Tibial artery (tissue), 4 donors: Measurements from ENCODE around the gene MTHFD1L.
A peak's percentile ranks its signal among the peaks of the same experiment; 100 is the strongest.

Experiments used
- DNase-seq, 2 donors: peaks; one replicate each; pipeline ENCODE4 v3.0.0-alpha.2; 2019
- H3K27ac ChIP-seq, 2 donors: fragments of 200-600 bp; sonication (generic) in 1 of 2; 1 replicate in 1 of 2; 2 replicates in 1 of 2; pipeline ENCODE4 v1.5.1; 2018 to 2019; ENCODE audit warnings: mild to moderate bottlenecking in 1 of 2
- H3K27me3 ChIP-seq, 2 donors: fragments of 200-600 bp; sonication (generic) in 1 of 2; one replicate each; pipeline versions ENCODE4 v1.5.1 to v1.6.0; 2016 to 2019
- H3K36me3 ChIP-seq, 3 donors: fragments of 200-600 bp; sonication (generic) in 2 of 3; one replicate each; pipeline ENCODE4 v1.5.1; 2016 to 2019; ENCODE audit warnings: mild to moderate bottlenecking in 2 of 3
- H3K4me1 ChIP-seq, 4 donors: fragments of 200-600 bp; sonication (generic) in 2 of 4; 1 replicate in 3 of 4; 2 replicates in 1 of 4; pipeline ENCODE4 v1.5.1; 2016 to 2019
- H3K4me3 ChIP-seq, 2 donors: fragments of 200-600 bp; sonication (generic) in 1 of 2; 1 replicate in 1 of 2; 2 replicates in 1 of 2; pipeline ENCODE4 v1.5.1; 2018 to 2019; ENCODE audit warnings: mild to moderate bottlenecking in 2 of 2
- H3K9me3 ChIP-seq, 3 donors: fragments of 200-600 bp; sonication (generic) in 1 of 3; one replicate each; pipeline ENCODE4 v1.5.1; 2016 to 2019
- intact Hi-C: fragments of 100-400 bp; cut with DNase I; formaldehyde crosslinking; loops from one replicate; pipeline ENCODE4 v1.15.0; 2023; ENCODE audit warnings: low total_unique reads
- TF ChIP-seq, protein P1 (sequence below), 2 experiments: fragments of 200-600 bp in 1 of 2; fragments of 450-650 bp in 1 of 2; IDR thresholded peaks; one replicate each; pipeline ENCODE4 v1.5.1; 2017 to 2019; ENCODE audit warnings: antibody characterized with exemption in 2 of 2, mild to moderate bottlenecking in 1 of 2, moderate library complexity in 1 of 2

Gene MTHFD1L

DNA sequence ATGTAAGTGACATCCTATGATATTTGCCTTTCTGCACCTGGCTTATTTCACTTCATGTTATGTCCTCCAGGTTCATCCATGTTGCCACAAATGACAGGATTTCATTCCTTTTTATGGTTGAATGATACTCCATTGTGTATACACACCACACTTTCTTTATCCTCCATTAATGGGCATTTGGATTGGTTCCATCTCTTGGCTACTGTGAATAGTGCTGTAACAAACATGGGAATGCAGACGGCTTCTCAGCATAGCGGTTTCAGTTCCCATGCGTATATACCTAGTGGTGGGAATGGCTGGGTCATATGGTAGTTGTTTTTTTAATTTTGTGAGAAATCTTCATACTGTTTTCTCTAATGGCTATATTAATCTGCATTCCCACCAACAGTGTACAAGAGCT, 14.8 kb downstream of the MTHFD1L start:
- peak overlapping the region; percentile 10 to 82 for H3K27ac ChIP-seq
- no peaks in the 10 kb centered on the region for H3K36me3 ChIP-seq
- TF ChIP-seq, protein P1, sequence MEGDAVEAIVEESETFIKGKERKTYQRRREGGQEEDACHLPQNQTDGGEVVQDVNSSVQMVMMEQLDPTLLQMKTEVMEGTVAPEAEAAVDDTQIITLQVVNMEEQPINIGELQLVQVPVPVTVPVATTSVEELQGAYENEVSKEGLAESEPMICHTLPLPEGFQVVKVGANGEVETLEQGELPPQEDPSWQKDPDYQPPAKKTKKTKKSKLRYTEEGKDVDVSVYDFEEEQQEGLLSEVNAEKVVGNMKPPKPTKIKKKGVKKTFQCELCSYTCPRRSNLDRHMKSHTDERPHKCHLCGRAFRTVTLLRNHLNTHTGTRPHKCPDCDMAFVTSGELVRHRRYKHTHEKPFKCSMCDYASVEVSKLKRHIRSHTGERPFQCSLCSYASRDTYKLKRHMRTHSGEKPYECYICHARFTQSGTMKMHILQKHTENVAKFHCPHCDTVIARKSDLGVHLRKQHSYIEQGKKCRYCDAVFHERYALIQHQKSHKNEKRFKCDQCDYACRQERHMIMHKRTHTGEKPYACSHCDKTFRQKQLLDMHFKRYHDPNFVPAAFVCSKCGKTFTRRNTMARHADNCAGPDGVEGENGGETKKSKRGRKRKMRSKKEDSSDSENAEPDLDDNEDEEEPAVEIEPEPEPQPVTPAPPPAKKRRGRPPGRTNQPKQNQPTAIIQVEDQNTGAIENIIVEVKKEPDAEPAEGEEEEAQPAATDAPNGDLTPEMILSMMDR (IDR thresholded peaks at IDR 0.05): no peak
- H3K4me3 ChIP-seq: no peak overlapping the region
- peaks cover 0 to 84% (median 36%) of the 10 kb centered on the region in 4 donors for H3K4me1 ChIP-seq
- intact Hi-C loops: no loop called here
- DNase-seq: no peak
- H3K9me3 ChIP-seq: no peaks in the 10 kb centered on the region
- no peaks in the 10 kb centered on the region for H3K27me3 ChIP-seq

DNA sequence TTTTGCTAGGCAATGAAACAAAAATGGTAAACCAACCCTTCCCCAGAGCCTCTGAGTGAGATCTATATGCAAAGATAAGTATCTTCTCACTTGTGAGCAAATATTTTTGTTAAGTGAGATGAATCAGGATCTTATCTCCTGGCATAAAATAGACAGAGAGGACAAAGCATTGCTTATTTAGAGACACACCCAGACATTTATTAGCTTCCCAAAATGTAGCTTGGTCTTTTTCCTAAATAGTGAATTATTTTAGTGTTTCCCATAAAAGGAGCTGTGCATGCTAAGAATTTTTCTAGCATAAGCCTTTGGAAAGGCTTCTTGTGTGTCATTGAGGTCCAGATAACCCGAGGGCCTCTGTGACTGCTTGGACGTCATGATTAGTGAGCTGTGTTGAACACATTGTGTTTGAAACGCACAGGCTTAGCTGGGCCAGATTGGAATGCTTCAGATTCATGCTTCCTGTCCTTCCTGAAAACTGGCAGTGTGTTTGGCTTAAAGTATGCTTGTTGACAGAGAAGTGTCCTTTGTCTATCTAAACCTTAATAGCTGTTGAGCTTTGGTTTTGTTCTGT, 16.5 kb downstream of the MTHFD1L start:
- H3K36me3 ChIP-seq: no peaks in the 10 kb centered on the region
- peak overlapping the region; percentile 77 to 82 for H3K27ac ChIP-seq
- intact Hi-C loops: no loop called here
- no peak overlapping the region for H3K4me3 ChIP-seq
- H3K4me1 ChIP-seq: peaks cover 0 to 75% (median 29%) of the 10 kb centered on the region in 4 donors
- DNase-seq: peak; percentile 57 to 82
- H3K27me3 ChIP-seq: no peaks in the 10 kb centered on the region
- H3K9me3 ChIP-seq: no peaks in the 10 kb centered on the region
- TF ChIP-seq, protein P1 (IDR thresholded peaks at IDR 0.05): no peak

DNA sequence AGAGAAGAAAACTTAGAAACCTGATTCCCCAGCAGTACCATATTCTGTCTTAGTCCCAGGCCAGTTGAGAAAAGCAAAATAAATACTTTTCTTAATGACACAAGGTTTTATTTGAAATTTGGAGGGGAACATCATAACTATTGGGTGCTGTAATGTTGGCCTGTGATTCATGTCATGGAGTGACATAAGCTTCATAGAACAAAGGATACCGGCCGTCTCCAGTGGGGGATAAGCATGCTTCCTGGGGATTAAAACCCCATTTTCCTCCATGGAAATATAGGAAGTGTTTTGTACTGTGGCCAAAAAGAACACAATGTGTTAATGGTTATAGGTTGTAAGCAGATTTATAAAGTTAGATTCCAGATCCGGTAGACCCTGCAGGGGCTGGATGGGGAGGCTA, 18.0 kb downstream of the MTHFD1L start:
- peaks cover 0 to 68% (median 26%) of the 10 kb centered on the region in 4 donors for H3K4me1 ChIP-seq
- intact Hi-C loops: no loop called here
- no peak overlapping the region for H3K4me3 ChIP-seq
- peak overlapping the region; percentile 77 to 82 for H3K27ac ChIP-seq
- H3K36me3 ChIP-seq: peaks cover 3 to 9% (median 5%) of the 10 kb centered on the region in 3 donors
- no peaks in the 10 kb centered on the region for H3K9me3 ChIP-seq
- DNase-seq: no peak
- TF ChIP-seq, protein P1 (IDR thresholded peaks at IDR 0.05): no peak
- no peaks in the 10 kb centered on the region for H3K27me3 ChIP-seq

DNA sequence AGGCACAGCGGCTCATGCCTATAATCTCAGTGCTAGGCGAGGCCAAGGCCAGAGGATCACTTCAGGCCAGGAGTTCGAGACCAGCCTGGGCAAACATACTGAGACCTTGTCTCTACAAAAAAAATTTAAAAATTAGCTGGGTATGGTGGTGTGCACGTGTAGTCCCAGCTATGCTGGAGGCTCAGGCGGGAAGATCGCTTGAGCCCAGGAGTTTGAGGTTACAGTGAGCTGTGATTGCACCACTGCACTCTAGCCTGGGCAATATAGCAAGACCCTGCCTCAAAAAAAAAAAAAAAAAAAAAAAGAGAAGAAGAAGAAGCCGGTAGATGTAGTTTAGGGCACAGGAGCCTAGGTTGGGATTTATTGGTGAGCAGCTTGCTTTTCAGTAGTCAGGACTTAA, 20.7 kb downstream of the MTHFD1L start:
- Histone ChIP-seq H3K27me3 (no peaks in the 10 kb centered on the region), H3K36me3 (peaks cover 12 to 23% (median 23%) of the 10 kb centered on the region in 3 donors), H3K27ac (peak overlapping the region; percentile 50 to 82), H3K9me3 (no peaks in the 10 kb centered on the region), H3K4me3 (no peak overlapping the region), H3K4me1 (peaks cover 0 to 57% (median 26%) of the 10 kb centered on the region in 4 donors)
- TF ChIP-seq, protein P1 (IDR thresholded peaks at IDR 0.05): no peak
- intact Hi-C loops: no loop called here
- DNase-seq: peak in 1 of 2 donors; percentile 35

DNA sequence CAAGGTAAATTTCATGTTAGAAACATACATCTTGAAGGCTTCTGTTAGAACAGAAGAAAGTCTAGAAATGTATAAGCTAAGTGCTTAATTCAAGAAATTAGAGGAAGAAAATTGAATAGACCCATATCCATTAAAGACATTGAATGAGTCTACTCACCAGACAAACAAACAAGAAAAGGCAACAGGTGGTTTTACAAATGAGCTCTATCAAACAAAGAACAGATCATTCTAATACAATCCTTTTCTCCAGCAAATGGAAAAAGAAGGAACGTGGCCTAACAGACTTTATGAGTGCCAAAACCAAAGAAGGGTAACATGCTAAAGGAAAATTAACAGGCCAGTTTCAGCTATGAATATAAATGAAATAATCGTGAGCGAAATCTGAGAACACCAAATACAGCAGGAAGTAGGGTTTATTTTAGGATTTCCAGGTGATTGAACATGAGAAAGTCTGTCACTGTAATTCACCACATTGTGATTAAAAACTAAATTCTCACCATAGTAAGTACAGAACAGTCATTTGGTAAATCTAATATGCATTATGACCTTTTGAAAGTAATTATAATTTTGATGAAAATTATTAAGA, 22.6 kb downstream of the MTHFD1L start:
- no peaks in the 10 kb centered on the region for H3K9me3 ChIP-seq
- no peak for DNase-seq
- intact Hi-C loops: no loop called here
- peak overlapping the region; percentile 50 to 82 for H3K27ac ChIP-seq
- peaks cover 12 to 23% (median 23%) of the 10 kb centered on the region in 3 donors for H3K36me3 ChIP-seq
- H3K27me3 ChIP-seq: no peaks in the 10 kb centered on the region
- no peak overlapping the region for H3K4me3 ChIP-seq
- H3K4me1 ChIP-seq: peaks cover 0 to 49% (median 18%) of the 10 kb centered on the region in 4 donors
- TF ChIP-seq, protein P1 (IDR thresholded peaks at IDR 0.05): no peak
